NCI-H345 (cell line): ENCODE results near the gene TES.
"Not testable (repeated sequence)": the region's sequence is repeated elsewhere in the genome, so short reads cannot be mapped to it uniquely, and the experiment has no call there.

Source experiments
- DNase-seq: peaks from one replicate; lab custom pipeline; 2025; lab: John Stamatoyannopoulos, UW

Gene TES

GRCh38 chr7:116210345-116211005, at the start of gene TES:
Gene TES (plus strand): TSS chr7:116210539. CDS start chr7:116210708, 169 bp downstream.
- peak; percentile 79 for DNase-seq

- DNase-seq, result no peak
These were observed 48.6 kb upstream of the TES start for GRCh38 chr7:116161728-116162127.

GRCh38 chr7:116162254-116162653, 48.1 kb upstream of the TES start:
- DNase-seq, result no peak

GRCh38 chr7:116162992-116163391, 47.3 kb upstream of the TES start:
- no peak for DNase-seq

GRCh38 chr7:116164552-116165306, 45.6 kb upstream of the TES start:
- DNase-seq, result no peak

- no peak for DNase-seq
These were observed 44.6 kb upstream of the TES start for GRCh38 chr7:116165717-116166116.

GRCh38 chr7:116166156-116166555, 44.2 kb upstream of the TES start:
- DNase-seq, result no peak

- DNase-seq, result no peak
These were observed 43.2 kb upstream of the TES start for GRCh38 chr7:116167177-116167576.

GRCh38 chr7:116169060-116169459, 41.3 kb upstream of the TES start:
- DNase-seq, result no peak

GRCh38 chr7:116170180-116170579, 40.2 kb upstream of the TES start:
- DNase-seq, result no peak

- DNase-seq, result no peak
These were observed 39.2 kb upstream of the TES start for GRCh38 chr7:116171094-116171493.

GRCh38 chr7:116172353-116172752, 38.0 kb upstream of the TES start:
- no peak for DNase-seq

GRCh38 chr7:116173051-116174028, 37.0 kb upstream of the TES start:
- peak; percentile 60 for DNase-seq

- not testable (repeated sequence) for DNase-seq
These were observed 35.2 kb upstream of the TES start for GRCh38 chr7:116175095-116175494.

- no peak for DNase-seq
These were observed 34.1 kb upstream of the TES start for GRCh38 chr7:116176226-116176625.

GRCh38 chr7:116177009-116177408, 33.3 kb upstream of the TES start:
- no peak for DNase-seq

- DNase-seq, result peak; percentile 24
These were observed 30.0 kb upstream of the TES start for GRCh38 chr7:116180302-116180701.

GRCh38 chr7:116182023-116182422, 28.3 kb upstream of the TES start:
- no peak for DNase-seq

- DNase-seq, result no peak
These were observed 24.9 kb upstream of the TES start for GRCh38 chr7:116185450-116185849.

- DNase-seq, result no peak
These were observed 24.4 kb upstream of the TES start for GRCh38 chr7:116185956-116186355.

GRCh38 chr7:116187400-116187799, 22.9 kb upstream of the TES start:
- DNase-seq, result no peak

GRCh38 chr7:116193329-116194087, 16.8 kb upstream of the TES start:
- DNase-seq, result no peak
